ENCODE data around the gene FKBP11. TPM values are rescaled to one million over a fixed set of nuclear protein-coding genes. Genes with fewer than 3 reads are reported as not detected.

Gene FKBP11
- polyA plus RNA-seq, 4 donors, result 22.4 to 82.7 (median 51.1) TPM

DNA sequence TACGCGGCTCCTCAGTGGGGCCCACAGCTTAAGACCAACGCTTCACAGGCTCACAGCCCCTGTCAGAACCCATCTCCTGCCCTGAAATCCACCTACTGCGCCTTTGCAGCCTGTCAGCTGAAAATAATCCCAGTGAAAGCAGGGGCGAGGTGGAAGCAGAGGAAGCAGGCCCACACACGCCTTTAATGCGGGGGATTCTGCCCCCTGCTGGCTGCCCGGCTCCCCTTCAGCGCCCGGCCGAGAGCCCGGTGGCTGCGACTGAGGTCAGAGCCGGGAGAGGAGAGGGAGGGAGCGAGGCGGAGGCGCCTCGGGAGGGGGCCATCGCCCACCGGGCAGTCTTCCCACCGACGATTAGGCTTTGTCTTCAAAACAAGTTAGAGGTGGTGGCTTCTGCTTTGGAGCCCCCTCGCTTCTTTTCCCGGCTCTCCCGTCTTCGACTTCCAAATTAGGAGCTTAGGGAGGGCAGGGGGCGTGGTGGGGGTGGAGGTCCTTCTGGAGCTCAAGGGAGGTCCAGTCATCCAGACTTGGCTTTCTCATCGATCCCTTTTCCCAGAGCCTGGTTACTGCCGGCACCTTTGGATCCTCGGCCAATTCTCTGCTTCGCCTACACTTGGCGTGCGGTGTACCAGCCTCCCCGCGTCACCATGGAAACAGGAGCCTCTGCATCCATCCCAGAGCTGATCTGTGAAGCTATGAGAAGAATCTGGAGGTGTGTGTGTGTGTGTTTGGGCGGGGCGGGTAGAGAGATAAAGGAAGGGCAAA, 34.5 kb downstream of the FKBP11 start:
- 5 to 9% (median 6%) methylated on average over 28 to 37 of the region's 37 CpGs for WGBS, 3 donors

DNA sequence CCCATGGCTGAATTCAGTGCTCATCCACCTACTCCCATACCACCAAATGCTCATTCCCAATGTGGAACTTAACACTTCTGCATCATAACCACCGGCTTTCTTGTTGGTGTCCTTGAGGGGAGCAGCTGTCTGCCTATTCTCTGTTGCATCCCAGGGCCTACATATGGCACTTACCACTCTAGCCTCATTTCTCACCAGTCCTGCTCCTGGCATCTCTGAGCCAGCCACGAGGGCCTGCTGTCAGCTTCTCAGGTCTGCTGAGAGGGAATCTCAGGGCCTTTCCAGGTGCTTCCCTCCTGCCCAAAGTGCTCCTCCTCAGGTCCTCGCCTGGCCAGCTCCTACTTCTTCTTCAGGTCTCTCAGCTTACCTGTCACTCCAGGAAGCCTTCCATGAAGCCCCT, 35.6 kb downstream of the FKBP11 start:
- H3K27me3 ChIP-seq (ENCODE audit: control insufficient read depth in 3 of 3, insufficient read depth in 3 of 3, low read length in 3 of 3), result no peaks in the 10 kb centered on the region
- DNase-seq, result no peak
- WGBS, 3 donors, result 88 to 96% (median 90%) methylated on average over 3 of the region's 3 CpGs
- no peak overlapping the region for H3K27ac ChIP-seq (ENCODE audit: low read depth in 1 of 3, low read length in 2 of 3)
- no peaks in the 10 kb centered on the region for H3K36me3 ChIP-seq (ENCODE audit: control insufficient read depth in 3 of 3, insufficient read depth in 2 of 3, low read depth in 1 of 3, low read length in 3 of 3)
- H3K9me3 ChIP-seq (ENCODE audit: control insufficient read depth in 2 of 2, insufficient read depth in 1 of 2, low read depth in 1 of 2, low read length in 1 of 2), result no peaks in the 10 kb centered on the region
- H3K4me3 ChIP-seq (ENCODE audit: low read depth in 1 of 3, low read length in 3 of 3), result no peak overlapping the region
- H3K4me1 ChIP-seq (ENCODE audit: control insufficient read depth in 3 of 3, insufficient read depth in 2 of 3, low read depth in 1 of 3, low read length in 2 of 3), result no peaks in the 10 kb centered on the region
- FAIRE-seq, result no peak

More for the DNA sequence above, 34.5 kb downstream of the FKBP11 start:
- Histone ChIP-seq H3K27ac (ENCODE audit: low read depth in 1 of 3, low read length in 2 of 3) (no peak overlapping the region), H3K4me3 (ENCODE audit: low read depth in 1 of 3, low read length in 3 of 3) (no peak overlapping the region), H3K9me3 (ENCODE audit: control insufficient read depth in 2 of 2, insufficient read depth in 1 of 2, low read depth in 1 of 2, low read length in 1 of 2) (no peaks in the 10 kb centered on the region), H3K4me1 (ENCODE audit: control insufficient read depth in 3 of 3, insufficient read depth in 2 of 3, low read depth in 1 of 3, low read length in 2 of 3) (no peaks in the 10 kb centered on the region), H3K36me3 (ENCODE audit: control insufficient read depth in 3 of 3, insufficient read depth in 2 of 3, low read depth in 1 of 3, low read length in 3 of 3) (no peaks in the 10 kb centered on the region), H3K27me3 (ENCODE audit: control insufficient read depth in 3 of 3, insufficient read depth in 3 of 3, low read length in 3 of 3) (no peaks in the 10 kb centered on the region)
- FAIRE-seq (no peak), DNase-seq (peak; percentile 69 to 88)

DNA sequence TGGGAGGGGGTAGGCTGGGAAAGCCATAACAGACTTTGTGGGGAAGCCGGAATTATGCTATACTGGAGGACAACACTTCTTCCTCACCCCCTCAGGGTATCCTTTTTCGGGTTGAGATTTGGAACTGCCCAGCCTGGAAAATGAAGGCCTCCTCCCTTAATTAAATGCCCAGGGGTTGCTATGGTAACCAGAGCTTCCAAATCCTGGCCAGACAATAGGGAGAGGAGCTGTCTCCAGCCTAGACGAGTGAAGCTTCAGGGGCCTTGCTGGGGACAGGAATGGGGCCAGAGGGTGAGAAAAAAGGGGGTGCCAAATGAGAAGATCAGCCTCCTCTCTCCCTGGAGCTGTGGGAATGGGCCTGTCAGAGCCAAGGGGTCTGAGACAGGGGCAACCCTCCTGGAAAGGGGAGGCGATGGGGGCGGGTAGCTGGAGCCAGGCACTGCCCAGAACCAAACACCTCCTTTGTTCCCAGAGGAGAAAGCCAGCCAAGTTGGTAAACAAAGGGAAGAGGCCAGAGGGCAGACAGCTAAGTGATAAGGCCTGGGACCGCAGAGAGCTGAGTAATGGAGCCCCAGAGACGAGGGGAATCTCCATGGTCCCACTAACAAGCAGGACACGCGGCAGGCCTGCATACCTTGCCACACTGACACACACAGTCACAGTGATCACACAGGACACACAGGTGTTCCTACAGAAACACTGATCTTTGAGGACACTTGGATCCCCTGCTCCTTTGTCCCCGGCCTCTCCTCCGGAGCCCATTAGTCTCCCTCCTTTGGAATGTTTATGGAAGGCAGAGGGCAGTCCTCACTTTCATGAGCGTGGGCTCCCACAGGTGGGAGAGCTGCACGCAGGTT, 41.8 kb downstream of the FKBP11 start:
- H3K9me3 ChIP-seq (ENCODE audit: control insufficient read depth in 2 of 2, insufficient read depth in 1 of 2, low read depth in 1 of 2, low read length in 1 of 2), result no peaks in the 10 kb centered on the region
- DNase-seq (peak; percentile 65 to 74), FAIRE-seq (no peak)
- peak overlapping the region; percentile 8 to 57 (median 9) for H3K27ac ChIP-seq (ENCODE audit: low read depth in 1 of 3, low read length in 2 of 3)
- no peak overlapping the region for H3K4me3 ChIP-seq (ENCODE audit: low read depth in 1 of 3, low read length in 3 of 3)
- peaks cover 0 to 2% (median 0%) of the 10 kb centered on the region in 3 donors for H3K27me3 ChIP-seq (ENCODE audit: control insufficient read depth in 3 of 3, insufficient read depth in 3 of 3, low read length in 3 of 3)
- WGBS, 3 donors, result 26 to 54% (median 40%) methylated on average over 13 of the region's 13 CpGs
- H3K4me1 ChIP-seq (ENCODE audit: control insufficient read depth in 3 of 3, insufficient read depth in 2 of 3, low read depth in 1 of 3, low read length in 2 of 3), result peaks cover 0 to 31% (median 0%) of the 10 kb centered on the region in 3 donors
- no peaks in the 10 kb centered on the region for H3K36me3 ChIP-seq (ENCODE audit: control insufficient read depth in 3 of 3, insufficient read depth in 2 of 3, low read depth in 1 of 3, low read length in 3 of 3)

DNA sequence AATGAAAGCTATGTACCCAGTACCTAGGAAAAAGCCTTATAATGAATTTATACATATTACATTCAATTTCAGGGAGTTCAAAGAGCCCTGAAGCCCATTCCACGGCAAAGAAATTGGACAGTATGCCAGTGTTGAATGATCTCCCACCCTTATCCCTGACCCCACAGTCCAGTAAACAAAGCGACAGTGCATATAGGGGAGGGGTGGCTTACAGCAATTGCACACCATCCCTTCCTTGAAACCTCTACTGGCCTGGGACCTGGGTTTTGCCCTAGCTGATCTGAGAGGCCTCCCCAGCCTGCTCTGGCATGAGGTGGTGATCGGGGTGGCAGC, 42.4 kb downstream of the FKBP11 start:
- DNase-seq (no peak), FAIRE-seq (no peak)
- Histone ChIP-seq H3K4me3 (ENCODE audit: low read depth in 1 of 3, low read length in 3 of 3) (no peak overlapping the region), H3K27ac (ENCODE audit: low read depth in 1 of 3, low read length in 2 of 3) (peak overlapping the region in 2 of 3 donors; percentile 9 to 57), H3K36me3 (ENCODE audit: control insufficient read depth in 3 of 3, insufficient read depth in 2 of 3, low read depth in 1 of 3, low read length in 3 of 3) (no peaks in the 10 kb centered on the region), H3K9me3 (ENCODE audit: control insufficient read depth in 2 of 2, insufficient read depth in 1 of 2, low read depth in 1 of 2, low read length in 1 of 2) (no peaks in the 10 kb centered on the region), H3K4me1 (ENCODE audit: control insufficient read depth in 3 of 3, insufficient read depth in 2 of 3, low read depth in 1 of 3, low read length in 2 of 3) (peaks cover 0 to 34% (median 1%) of the 10 kb centered on the region in 3 donors), H3K27me3 (ENCODE audit: control insufficient read depth in 3 of 3, insufficient read depth in 3 of 3, low read length in 3 of 3) (peaks cover 0 to 2% (median 0%) of the 10 kb centered on the region in 3 donors)
- 76 to 85% (median 80%) methylated on average over 3 of the region's 3 CpGs for WGBS, 3 donors

DNA sequence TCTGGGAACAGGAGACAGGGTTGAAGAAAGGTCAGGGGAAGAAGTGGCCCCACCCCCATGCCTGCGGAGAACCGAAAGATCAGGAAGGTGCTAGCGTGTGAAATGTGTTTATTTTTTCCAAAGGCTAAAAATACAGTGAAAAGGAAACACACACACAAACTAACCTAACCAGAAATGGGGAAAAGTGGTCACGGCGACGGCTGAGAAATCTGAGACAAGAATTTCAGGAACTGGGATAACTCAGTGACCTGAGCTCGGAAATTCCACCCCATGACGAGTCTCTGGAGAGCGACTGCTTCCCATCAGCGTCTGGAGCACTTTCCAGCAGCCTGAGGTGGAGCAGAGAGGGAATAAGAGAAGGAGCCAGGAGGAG, 43.0 kb downstream of the FKBP11 start:
- 29 to 67% (median 61%) methylated on average over 10 of the region's 10 CpGs for WGBS, 3 donors
- H3K4me1 ChIP-seq (ENCODE audit: control insufficient read depth in 3 of 3, insufficient read depth in 2 of 3, low read depth in 1 of 3, low read length in 2 of 3), result peaks cover 0 to 34% (median 1%) of the 10 kb centered on the region in 3 donors
- H3K4me3 ChIP-seq (ENCODE audit: low read depth in 1 of 3, low read length in 3 of 3), result no peak overlapping the region
- H3K27me3 ChIP-seq (ENCODE audit: control insufficient read depth in 3 of 3, insufficient read depth in 3 of 3, low read length in 3 of 3), result peaks cover 0 to 2% (median 0%) of the 10 kb centered on the region in 3 donors
- H3K9me3 ChIP-seq (ENCODE audit: control insufficient read depth in 2 of 2, insufficient read depth in 1 of 2, low read depth in 1 of 2, low read length in 1 of 2), result no peaks in the 10 kb centered on the region
- H3K27ac ChIP-seq (ENCODE audit: low read depth in 1 of 3, low read length in 2 of 3), result peak overlapping the region in 2 of 3 donors; percentile 9 to 57
- DNase-seq (no peak), FAIRE-seq (no peak)
- no peaks in the 10 kb centered on the region for H3K36me3 ChIP-seq (ENCODE audit: control insufficient read depth in 3 of 3, insufficient read depth in 2 of 3, low read depth in 1 of 3, low read length in 3 of 3)

DNA sequence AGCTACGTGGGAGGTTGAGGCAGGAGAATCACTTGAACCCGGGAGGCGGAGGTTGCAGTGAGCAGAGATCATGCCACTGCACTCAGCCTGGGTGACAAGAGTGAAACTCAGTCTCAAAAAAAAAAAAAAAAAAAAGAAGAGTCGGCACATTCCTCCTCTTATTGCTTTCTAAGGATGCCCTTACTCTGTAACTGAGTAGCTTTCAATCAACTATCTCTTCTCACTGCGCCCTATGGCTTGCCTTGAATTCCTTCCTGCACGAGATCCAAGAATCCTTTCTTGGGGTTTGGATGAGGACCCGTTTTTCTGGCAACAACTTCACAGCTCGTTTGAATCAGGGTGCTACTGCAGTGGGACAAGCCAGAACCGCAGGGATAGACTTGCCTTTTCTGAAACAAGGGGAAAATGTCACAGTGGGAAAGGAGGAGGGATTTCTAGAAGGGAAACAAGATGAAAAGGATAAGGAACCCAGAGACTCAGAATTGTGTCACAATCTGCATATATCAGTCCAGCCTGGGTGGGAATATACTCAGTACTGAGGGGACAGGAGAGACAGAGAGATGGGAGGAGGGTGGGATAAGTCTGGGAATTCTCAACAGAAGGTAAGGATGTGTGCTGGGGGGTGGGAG, 43.5 kb downstream of the FKBP11 start:
- H3K36me3 ChIP-seq (ENCODE audit: control insufficient read depth in 3 of 3, insufficient read depth in 2 of 3, low read depth in 1 of 3, low read length in 3 of 3), result no peaks in the 10 kb centered on the region
- no peaks in the 10 kb centered on the region for H3K9me3 ChIP-seq (ENCODE audit: control insufficient read depth in 2 of 2, insufficient read depth in 1 of 2, low read depth in 1 of 2, low read length in 1 of 2)
- no peak for DNase-seq
- H3K27ac ChIP-seq (ENCODE audit: low read depth in 1 of 3, low read length in 2 of 3), result peak overlapping the region in 2 of 3 donors; percentile 0 to 9
- WGBS, 3 donors, result 51 to 73% (median 65%) methylated on average over 9 of the region's 9 CpGs
- peaks cover 0 to 34% (median 1%) of the 10 kb centered on the region in 3 donors for H3K4me1 ChIP-seq (ENCODE audit: control insufficient read depth in 3 of 3, insufficient read depth in 2 of 3, low read depth in 1 of 3, low read length in 2 of 3)
- peaks cover 0 to 2% (median 0%) of the 10 kb centered on the region in 3 donors for H3K27me3 ChIP-seq (ENCODE audit: control insufficient read depth in 3 of 3, insufficient read depth in 3 of 3, low read length in 3 of 3)
- no peak overlapping the region for H3K4me3 ChIP-seq (ENCODE audit: low read depth in 1 of 3, low read length in 3 of 3)
- no peak for FAIRE-seq

DNA sequence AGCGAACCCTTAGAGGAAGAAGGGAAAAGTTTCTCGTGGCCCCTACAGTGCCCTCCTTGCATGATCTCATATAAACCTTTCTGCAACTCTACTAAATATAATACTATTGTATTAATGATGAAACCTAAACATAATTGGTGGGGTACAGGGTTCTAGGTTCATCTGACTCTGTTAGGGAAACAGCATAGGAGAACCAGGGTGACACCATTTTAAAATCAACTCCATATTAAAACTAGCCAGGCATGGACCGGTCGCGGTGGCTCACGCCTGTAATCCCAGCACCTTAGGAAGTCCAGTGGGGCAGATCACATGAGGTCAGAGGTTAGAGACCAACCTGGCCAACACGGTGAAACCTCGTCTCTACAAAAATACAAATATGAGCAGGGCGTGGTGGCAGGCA, 44.6 kb downstream of the FKBP11 start:
- Histone ChIP-seq H3K27me3 (ENCODE audit: control insufficient read depth in 3 of 3, insufficient read depth in 3 of 3, low read length in 3 of 3) (peaks cover 0 to 2% (median 0%) of the 10 kb centered on the region in 3 donors), H3K27ac (ENCODE audit: low read depth in 1 of 3, low read length in 2 of 3) (no peak overlapping the region), H3K4me1 (ENCODE audit: control insufficient read depth in 3 of 3, insufficient read depth in 2 of 3, low read depth in 1 of 3, low read length in 2 of 3) (peaks cover 0 to 34% (median 1%) of the 10 kb centered on the region in 3 donors), H3K9me3 (ENCODE audit: control insufficient read depth in 2 of 2, insufficient read depth in 1 of 2, low read depth in 1 of 2, low read length in 1 of 2) (no peaks in the 10 kb centered on the region), H3K4me3 (ENCODE audit: low read depth in 1 of 3, low read length in 3 of 3) (no peak overlapping the region), H3K36me3 (ENCODE audit: control insufficient read depth in 3 of 3, insufficient read depth in 2 of 3, low read depth in 1 of 3, low read length in 3 of 3) (no peaks in the 10 kb centered on the region)
- FAIRE-seq, result no peak
- WGBS, 3 donors, result 77 to 82% (median 81%) methylated on average over 9 of the region's 9 CpGs
- no peak for DNase-seq

DNA sequence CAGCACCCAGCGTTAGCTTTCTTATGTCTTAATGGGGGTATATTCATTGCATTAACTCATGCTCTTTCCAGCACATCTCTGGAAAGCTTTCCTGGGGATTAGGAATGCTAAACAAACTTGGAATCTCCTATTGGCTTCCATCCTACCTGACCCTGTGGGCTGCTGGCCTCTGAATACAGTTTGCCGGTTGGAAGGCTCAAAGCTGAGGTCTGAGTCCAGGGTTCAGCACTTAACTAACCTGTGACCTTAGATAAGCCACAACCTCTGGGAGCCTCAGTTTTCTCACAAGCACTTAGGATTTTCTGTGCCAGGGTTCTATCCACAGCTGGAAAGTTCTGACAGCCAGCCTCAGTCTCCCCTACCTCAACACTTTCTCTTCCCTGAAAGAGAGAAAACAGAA, 46.7 kb downstream of the FKBP11 start:
- DNase-seq, result no peak
- no peaks in the 10 kb centered on the region for H3K9me3 ChIP-seq (ENCODE audit: control insufficient read depth in 2 of 2, insufficient read depth in 1 of 2, low read depth in 1 of 2, low read length in 1 of 2)
- H3K4me1 ChIP-seq (ENCODE audit: control insufficient read depth in 3 of 3, insufficient read depth in 2 of 3, low read depth in 1 of 3, low read length in 2 of 3), result peaks cover 0 to 26% (median 1%) of the 10 kb centered on the region in 3 donors
- peaks cover 0 to 2% (median 0%) of the 10 kb centered on the region in 3 donors for H3K27me3 ChIP-seq (ENCODE audit: control insufficient read depth in 3 of 3, insufficient read depth in 3 of 3, low read length in 3 of 3)
- no peak overlapping the region for H3K27ac ChIP-seq (ENCODE audit: low read depth in 1 of 3, low read length in 2 of 3)
- no peak overlapping the region for H3K4me3 ChIP-seq (ENCODE audit: low read depth in 1 of 3, low read length in 3 of 3)
- no peaks in the 10 kb centered on the region for H3K36me3 ChIP-seq (ENCODE audit: control insufficient read depth in 3 of 3, insufficient read depth in 2 of 3, low read depth in 1 of 3, low read length in 3 of 3)
- no peak for FAIRE-seq
- 49 to 73% (median 65%) methylated on average over 2 of the region's 2 CpGs for WGBS, 3 donors

All from small intestine (tissue), 7 donors.